ENCODE results near the gene SNX30.

SNX30 gene

DNA sequence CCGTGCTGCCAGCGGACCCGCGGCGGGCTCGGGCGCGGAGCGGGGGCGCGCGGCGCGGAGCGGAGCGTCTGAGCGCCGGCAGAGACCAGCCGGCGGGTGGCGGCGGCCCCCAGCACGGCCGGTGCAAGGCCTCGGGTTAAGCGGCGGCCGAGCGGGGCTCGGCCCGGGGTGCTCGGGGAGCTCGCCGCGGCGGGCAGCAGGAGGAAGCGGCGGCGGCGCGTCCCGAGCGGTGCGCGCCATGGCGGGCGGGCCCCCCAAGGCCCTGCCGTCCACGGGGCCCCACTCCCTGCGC lies 150 bp downstream of the SNX30 start:
- no peak for DNase-seq (ENCODE audit: extremely low spot score)
- CTCF ChIA-PET, result interaction anchor here (0.5 kb wide), 1 partner anchor 1170 kb away, joined by 3 read pairs; no protein-coding TSS in a partner anchor
- TF ChIP-seq SP1 (IDR thresholded peaks at IDR 0.05) (no peak), ELF4 (IDR thresholded peaks at IDR 0.05) (no peak), FOXA1 (IDR thresholded peaks at IDR 0.05) (no peak), LEF1 (IDR thresholded peaks at IDR 0.05; ENCODE audit: borderline replicate concordance) (no peak), NFRKB (IDR thresholded peaks at IDR 0.05) (no peak), BHLHE40 (IDR thresholded peaks at IDR 0.05; ENCODE audit: borderline replicate concordance) (no peak), HDGF (IDR thresholded peaks at IDR 0.05; ENCODE audit: borderline replicate concordance) (no peak), L3MBTL2 (conservative IDR thresholded peaks at IDR 0.05) (no peak), TARDBP (IDR thresholded peaks at IDR 0.05) (no peak)
- TF ChIP-seq, protein P1, sequence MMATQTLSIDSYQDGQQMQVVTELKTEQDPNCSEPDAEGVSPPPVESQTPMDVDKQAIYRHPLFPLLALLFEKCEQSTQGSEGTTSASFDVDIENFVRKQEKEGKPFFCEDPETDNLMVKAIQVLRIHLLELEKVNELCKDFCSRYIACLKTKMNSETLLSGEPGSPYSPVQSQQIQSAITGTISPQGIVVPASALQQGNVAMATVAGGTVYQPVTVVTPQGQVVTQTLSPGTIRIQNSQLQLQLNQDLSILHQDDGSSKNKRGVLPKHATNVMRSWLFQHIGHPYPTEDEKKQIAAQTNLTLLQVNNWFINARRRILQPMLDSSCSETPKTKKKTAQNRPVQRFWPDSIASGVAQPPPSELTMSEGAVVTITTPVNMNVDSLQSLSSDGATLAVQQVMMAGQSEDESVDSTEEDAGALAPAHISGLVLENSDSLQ (IDR thresholded peaks at IDR 0.05), result no peak
- POLR2A ChIA-PET, result interaction anchor here (0.9 to 1.1 kb wide), 2 partner anchors 13 to 264 kb away, joined by 3 to 4 read pairs; partner anchors contain the start of gene KIAA1958

DNA sequence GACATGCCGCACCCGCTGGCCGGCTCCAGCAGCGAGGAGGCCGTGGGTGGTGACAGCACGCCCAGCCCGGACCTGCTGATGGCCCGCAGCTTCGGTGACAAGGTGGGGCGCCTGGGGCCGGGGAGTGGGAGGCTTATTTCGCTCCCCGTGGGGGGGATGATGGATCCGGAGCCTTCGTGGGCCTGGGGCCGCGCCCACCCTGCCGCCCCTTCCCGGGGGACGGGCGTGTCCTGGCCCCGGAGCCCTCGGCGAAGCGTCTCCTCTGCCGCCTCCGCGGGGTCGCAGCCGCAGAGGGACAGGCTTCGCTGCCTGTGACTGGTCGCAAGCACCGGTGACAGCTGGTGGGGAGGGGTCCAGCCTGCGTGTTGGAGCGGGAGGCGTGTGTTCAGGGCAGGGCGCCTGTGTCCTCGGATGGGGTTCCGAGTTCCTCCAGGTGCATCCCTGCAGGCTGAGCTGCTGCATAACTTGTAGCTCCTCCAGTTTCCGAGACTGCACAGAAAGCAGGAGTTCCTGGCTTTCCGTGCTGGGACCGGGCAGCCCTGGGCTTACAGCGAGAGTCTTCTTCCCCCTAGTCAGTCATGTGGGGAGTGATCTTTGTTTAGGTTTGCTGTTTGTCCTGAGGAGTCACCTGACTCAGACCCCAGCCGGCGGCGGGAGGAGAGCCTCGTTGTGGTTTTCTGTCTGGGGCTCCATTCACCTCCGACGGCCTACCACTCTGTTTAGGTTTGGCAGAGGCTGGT lies 666 bp downstream of the SNX30 start:
- TF ChIP-seq ELF4 (IDR thresholded peaks at IDR 0.05), result no peak
- peak; percentile 73 for TF ChIP-seq L3MBTL2 (conservative IDR thresholded peaks at IDR 0.05)
- TF ChIP-seq CTBP1 (IDR thresholded peaks at IDR 0.05; ENCODE audit: borderline replicate concordance), result no peak
- DNase-seq (ENCODE audit: extremely low spot score), result peak; percentile 55
- CTCF ChIA-PET, result interaction anchor here (0.5 kb wide), 1 partner anchor 1170 kb away, joined by 3 read pairs; no protein-coding TSS in a partner anchor
- POLR2A ChIA-PET, result interaction anchor here (0.9 to 1.1 kb wide), 2 partner anchors 13 to 265 kb away, joined by 3 to 4 read pairs; partner anchors contain the start of gene KIAA1958

DNA sequence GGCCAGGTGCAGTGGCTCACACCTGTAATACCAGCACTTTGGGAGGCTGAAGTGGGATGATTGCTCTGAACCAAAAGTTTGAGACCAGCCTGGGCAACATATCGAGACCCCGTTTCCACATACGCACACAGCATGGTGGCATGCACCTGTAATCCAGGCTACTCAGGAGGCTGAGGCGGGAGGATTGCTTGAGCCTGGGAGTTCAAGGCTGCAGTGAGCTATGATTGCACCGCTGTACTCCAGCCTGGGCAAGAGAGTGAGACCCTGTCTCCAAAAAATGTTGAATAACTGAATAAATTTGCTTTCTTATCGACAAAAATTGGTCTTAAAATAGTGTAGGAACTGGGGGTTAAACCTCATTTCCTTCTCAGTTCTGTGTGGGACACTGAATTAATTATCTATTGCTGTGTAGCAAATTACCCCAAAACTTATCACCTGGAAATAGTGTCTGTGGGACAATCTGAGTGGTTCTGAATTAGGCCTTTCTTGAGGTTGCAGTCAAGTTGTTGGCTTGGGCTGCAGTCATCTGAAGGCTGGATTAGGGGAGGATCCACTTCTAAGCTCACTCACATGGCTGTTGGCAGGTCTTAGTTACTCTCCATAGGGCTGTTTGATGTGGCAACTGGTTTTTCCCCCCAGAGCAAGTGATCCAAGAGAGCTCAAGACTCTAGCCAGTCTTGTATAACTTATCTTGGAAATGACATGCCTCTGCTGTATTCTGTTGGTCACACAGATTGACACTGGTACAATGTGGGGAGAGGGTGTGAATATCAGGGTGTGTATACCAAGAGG lies 2.0 kb downstream of the SNX30 start:
- no peak for DNase-seq (ENCODE audit: extremely low spot score)
- CTCF ChIA-PET, result no interaction called here
- POLR2A ChIA-PET, result no interaction called here
- TF ChIP-seq L3MBTL2 (conservative IDR thresholded peaks at IDR 0.05), result no peak
- no peak for TF ChIP-seq FOXM1 (IDR thresholded peaks at IDR 0.05; ENCODE audit: borderline replicate concordance)
- TF ChIP-seq, protein P1 (IDR thresholded peaks at IDR 0.05), result no peak
- TF ChIP-seq ARNT (IDR thresholded peaks at IDR 0.05), result no peak
- TF ChIP-seq SP1 (IDR thresholded peaks at IDR 0.05), result no peak

DNA sequence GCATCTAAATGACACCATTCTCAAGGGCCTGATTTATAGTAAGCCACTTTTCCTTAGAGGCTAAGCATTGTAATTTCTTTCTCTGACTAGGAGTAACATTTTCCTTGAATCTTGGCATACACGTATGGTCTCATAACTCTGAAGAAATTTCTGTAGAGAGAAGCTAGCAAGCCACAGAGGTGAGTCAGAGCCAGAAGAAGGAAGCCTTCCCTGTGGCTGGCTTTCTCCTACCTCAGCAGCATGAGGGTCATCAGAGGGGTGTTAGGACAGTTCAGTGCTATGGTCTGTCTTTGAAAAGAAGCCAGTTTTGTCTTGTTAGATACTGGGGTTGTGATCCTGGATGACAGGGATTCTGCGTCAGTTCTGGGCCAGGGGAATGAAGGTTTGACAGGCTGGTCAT lies 3.2 kb downstream of the SNX30 start:
- no peak for TF ChIP-seq L3MBTL2 (conservative IDR thresholded peaks at IDR 0.05)
- no peak for TF ChIP-seq FOXM1 (IDR thresholded peaks at IDR 0.05; ENCODE audit: borderline replicate concordance)
- DNase-seq (ENCODE audit: extremely low spot score), result no peak
- CTCF ChIA-PET, result no interaction called here
- POLR2A ChIA-PET, result no interaction called here

DNA sequence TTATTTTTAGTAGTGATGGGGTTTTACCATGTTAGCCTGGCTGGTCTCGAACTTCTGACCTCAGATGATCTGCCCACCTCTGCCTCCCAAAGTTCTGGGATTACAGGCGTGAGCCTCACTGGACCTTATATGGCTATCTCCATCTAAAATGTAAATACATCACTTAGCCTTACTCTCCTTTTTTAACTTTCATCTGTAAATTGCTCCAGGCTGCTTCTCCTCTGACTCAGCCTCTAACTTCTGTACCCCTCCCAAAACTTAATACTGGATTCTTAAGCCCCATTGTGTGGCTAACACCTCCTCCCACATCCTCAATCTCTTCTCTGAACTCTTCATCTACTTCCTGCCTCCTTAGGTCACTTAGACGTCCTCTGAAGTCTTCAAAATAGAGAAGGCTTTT lies 4.0 kb downstream of the SNX30 start:
- no peak for DNase-seq (ENCODE audit: extremely low spot score)
- TF ChIP-seq CTBP1 (IDR thresholded peaks at IDR 0.05; ENCODE audit: borderline replicate concordance) (no peak), HDGF (IDR thresholded peaks at IDR 0.05; ENCODE audit: borderline replicate concordance) (no peak)
- CTCF ChIA-PET, result no interaction called here
- POLR2A ChIA-PET, result no interaction called here

DNA sequence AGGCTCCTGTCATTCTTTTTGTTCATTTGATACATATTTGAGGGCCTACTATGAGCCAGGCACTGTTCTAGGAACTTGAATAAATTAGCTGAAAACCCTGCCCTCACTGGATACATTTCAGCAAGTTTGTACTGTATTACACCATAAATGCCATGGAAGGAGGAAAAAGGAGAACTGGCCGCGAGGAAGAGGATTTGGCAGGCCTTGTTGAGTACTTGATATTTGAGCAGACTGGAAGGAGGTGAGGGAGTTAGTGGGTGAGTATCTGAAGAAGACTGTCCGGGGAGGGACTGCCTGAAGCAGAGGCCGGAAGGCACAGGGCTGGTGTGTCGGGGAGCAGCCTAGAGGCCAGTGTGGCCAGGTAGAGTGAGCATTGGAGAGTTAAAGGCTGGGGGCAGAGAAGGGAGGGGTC lies 4.5 kb downstream of the SNX30 start:
- CTCF ChIA-PET, result no interaction called here
- POLR2A ChIA-PET, result no interaction called here
- DNase-seq (ENCODE audit: extremely low spot score), result no peak
- TF ChIP-seq HDGF (IDR thresholded peaks at IDR 0.05; ENCODE audit: borderline replicate concordance), result no peak
- no peak for TF ChIP-seq TARDBP (IDR thresholded peaks at IDR 0.05)
- TF ChIP-seq, protein P1 (IDR thresholded peaks at IDR 0.05), result no peak
- no peak for TF ChIP-seq FOXK2 (IDR thresholded peaks at IDR 0.05)
- no peak for TF ChIP-seq SP1 (IDR thresholded peaks at IDR 0.05)
- TF ChIP-seq L3MBTL2 (conservative IDR thresholded peaks at IDR 0.05), result no peak
- TF ChIP-seq FOXM1 (IDR thresholded peaks at IDR 0.05; ENCODE audit: borderline replicate concordance), result no peak

DNA sequence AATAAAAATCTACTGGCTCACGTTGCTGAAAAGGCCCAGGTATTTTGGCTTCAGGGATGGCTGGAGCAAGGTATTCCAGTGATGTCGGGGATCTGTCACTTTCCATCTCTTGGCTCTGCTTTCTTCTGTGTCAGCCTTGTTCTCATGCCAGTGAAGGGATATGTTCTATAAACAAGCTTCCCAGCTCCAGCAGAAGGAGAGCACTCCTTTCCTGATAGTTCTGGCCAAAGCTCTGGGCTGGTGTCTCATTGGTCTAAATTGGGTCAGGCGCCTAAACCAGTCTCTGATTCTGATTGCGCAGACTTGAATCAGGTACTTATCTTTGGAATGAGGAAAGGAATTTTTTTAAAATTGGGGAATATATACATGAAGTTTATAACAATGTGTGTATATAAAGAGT lies 5.1 kb downstream of the SNX30 start:
- ChIA-PET CTCF (no interaction called here), POLR2A (no interaction called here)
- DNase-seq (ENCODE audit: extremely low spot score), result no peak
- TF ChIP-seq L3MBTL2 (conservative IDR thresholded peaks at IDR 0.05), result no peak
- no peak for TF ChIP-seq FOXA1 (IDR thresholded peaks at IDR 0.05)

Data from HEK293T (cell line).